ENCODE results near the gene RSPRY1. TPM values are rescaled to one million over a fixed set of nuclear protein-coding genes. Genes with fewer than 3 reads are reported as not detected.

The RSPRY1 gene
- total and polyA plus RNA-seq, 2 of the 4 experiments (the other 2 are of a cell fraction) = 25.2 to 62.2 TPM

GRCh38 chr16:57178793-57179212 lies 7.3 kb upstream of the RSPRY1 start:
- no peak overlapping the region for H4K91ac ChIP-seq (ENCODE audit: insufficient read depth, low read depth, low read length)
- H3K9me1 ChIP-seq (ENCODE audit: insufficient read depth, low read length) = peaks cover 4% of the 10 kb centered on the region; the same call in 1 of the 2 replicates
- no peak overlapping the region for H4K8ac ChIP-seq (ENCODE audit: low read depth in 2 of 2, low read length in 2 of 2)
- 0 out of 2 replicates have a peak, but pooled peaks cover 2% of the 10 kb centered on the region for H3K36me3 ChIP-seq (ENCODE audit: control insufficient read depth, insufficient read depth, low read length)
- H3K9me3 ChIP-seq (ENCODE audit: control insufficient read depth, insufficient read depth, low read length) = no peaks in the 10 kb centered on the region
- H2AK9ac ChIP-seq (replicated peaks; ENCODE audit: low read depth, low read length, poor library complexity) = no peak overlapping the region
- DNase-seq (peak; percentile 41), ATAC-seq (ENCODE audit: low read depth) (peak; percentile 92)
- no TSS peak for BruUV-seq (replicated peaks)
- 75% methylated on average over 2 of the region's 4 CpGs; no CpG with 5 or more reads in 1 of the 2 experiments for WGBS, 2 experiments (ENCODE audit: extremely low coverage in 2 of 2, insufficient read length in 1 of 2)
- POLR2A ChIA-PET (ENCODE audit: unreplicated experiment) = no interaction called here
- no peak overlapping the region for H3K56ac ChIP-seq (ENCODE audit: extremely low read depth, insufficient read depth, low read length)
- H3K79me1 ChIP-seq (ENCODE audit: low read depth in 1 of 2, low read length in 2 of 2) = peaks cover 41 to 76% of the 10 kb centered on the region in 2 experiments
- TF ChIP-seq MAFK (IDR thresholded peaks at IDR 0.05; ENCODE audit: low read depth, low read length) = no peak
- TF ChIP-seq BHLHE40 (IDR thresholded peaks at IDR 0.05; ENCODE audit: low read depth, low read length) = peak; percentile 92
- dilution Hi-C loops (cut with HindIII; ENCODE audit: low sequenced_read_pairs, unreplicated experiment) = no loop called here
- no peak overlapping the region for H3K4ac ChIP-seq (ENCODE audit: low read depth, low read length)
- H4K20me1 ChIP-seq (ENCODE audit: insufficient read depth, low read length) = peaks cover 8% of the 10 kb centered on the region; the same call in 1 of the 2 replicates
- in situ Hi-C loops (cut with MboI; ENCODE audit: low sequenced_read_pairs) = no loop called here
- no peak overlapping the region for H2AK5ac ChIP-seq (ENCODE audit: low read depth, low read length)
- H3K18ac ChIP-seq (ENCODE audit: low read depth, low read length) = no peak overlapping the region
- H3K27ac ChIP-seq (ENCODE audit: insufficient read depth, low read length) = no peak overlapping the region
- peak overlapping the region; percentile 18; the same call in 1 of the 2 replicates for H3K4me2 ChIP-seq (ENCODE audit: low read depth, low read length)
- H3K23ac ChIP-seq (ENCODE audit: low read depth, low read length) = no peak overlapping the region
- intact Hi-C loops (cut with micrococcal nuclease) = no loop called here
- H2BK5ac ChIP-seq (ENCODE audit: low read depth, low read length, poor library complexity, severe bottlenecking) = no peak overlapping the region
- no peak overlapping the region for H2BK20ac ChIP-seq (ENCODE audit: low read depth, low read length)
- no peak overlapping the region for H3K14ac ChIP-seq (replicated peaks; ENCODE audit: low read depth, low read length)
- no peak overlapping the region for H2AFZ ChIP-seq (replicated peaks; ENCODE audit: low read length, poor library complexity)
- CTCF ChIA-PET = interaction anchor here (1.2 kb wide), 1 partner anchor 86 kb away, joined by 3 read pairs; no protein-coding TSS in a partner anchor
- no peak overlapping the region for H3K9ac ChIP-seq (ENCODE audit: low read depth, low read length)
- H2BK15ac ChIP-seq (ENCODE audit: low read depth, low read length) = no peak overlapping the region
- peaks cover 4% of the 10 kb centered on the region; the same call in 1 of the 2 replicates for H3K4me1 ChIP-seq (ENCODE audit: control insufficient read depth, insufficient read depth, low read length)
- H4K5ac ChIP-seq (ENCODE audit: low read depth, low read length) = no peak overlapping the region
- no peak overlapping the region for H3K4me3 ChIP-seq (ENCODE audit: insufficient read depth, low read depth, low read length)
- no peaks in the 10 kb centered on the region for H3K27me3 ChIP-seq (ENCODE audit: control insufficient read depth, insufficient read depth, low read length)
- no peak overlapping the region for H2BK120ac ChIP-seq (ENCODE audit: low read depth, low read length)
